Bronchial smooth muscle cell (primary cell): ENCODE measurements around the gene OR9A4. TPM values are rescaled to one million over a fixed set of nuclear protein-coding genes. Genes with fewer than 3 reads are reported as not detected.

Experiments
- total RNA-seq: library from RNA; depleted of rRNA; stranded (reverse); fragments of >200 nt; gene quantifications from 2 replicates; pipeline ENCODE4 v1.2.1, GENCODE V29; 2014

The OR9A4 gene, protein sequence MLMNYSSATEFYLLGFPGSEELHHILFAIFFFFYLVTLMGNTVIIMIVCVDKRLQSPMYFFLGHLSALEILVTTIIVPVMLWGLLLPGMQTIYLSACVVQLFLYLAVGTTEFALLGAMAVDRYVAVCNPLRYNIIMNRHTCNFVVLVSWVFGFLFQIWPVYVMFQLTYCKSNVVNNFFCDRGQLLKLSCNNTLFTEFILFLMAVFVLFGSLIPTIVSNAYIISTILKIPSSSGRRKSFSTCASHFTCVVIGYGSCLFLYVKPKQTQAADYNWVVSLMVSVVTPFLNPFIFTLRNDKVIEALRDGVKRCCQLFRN
- not detected in 2 replicates for total RNA-seq

DNA sequence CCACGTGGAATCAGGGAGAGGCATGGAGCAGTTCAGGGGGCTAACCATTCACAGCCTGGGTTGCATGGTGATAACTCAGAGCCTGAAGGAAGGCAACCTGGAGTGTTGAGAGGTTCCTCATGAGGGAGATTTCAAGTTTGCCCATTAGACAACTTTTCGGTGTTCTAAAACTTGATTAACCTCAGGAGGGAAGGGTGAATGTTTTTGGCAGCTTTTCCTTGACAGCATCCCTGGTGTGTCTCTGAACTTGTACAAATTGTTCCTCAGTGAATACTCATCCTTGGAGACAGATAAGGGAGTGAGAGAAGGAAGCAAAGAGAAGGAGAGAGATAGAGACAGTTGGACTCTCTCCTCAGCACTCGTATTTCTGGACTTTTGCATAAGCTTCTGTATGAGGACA lies at the start of gene OR9A4:
TSS of gene OR9A4 (plus strand) at position 301 of the 400 bp plus-strand sequence. CDS start 2,477 bp downstream, outside the sequence.

DNA sequence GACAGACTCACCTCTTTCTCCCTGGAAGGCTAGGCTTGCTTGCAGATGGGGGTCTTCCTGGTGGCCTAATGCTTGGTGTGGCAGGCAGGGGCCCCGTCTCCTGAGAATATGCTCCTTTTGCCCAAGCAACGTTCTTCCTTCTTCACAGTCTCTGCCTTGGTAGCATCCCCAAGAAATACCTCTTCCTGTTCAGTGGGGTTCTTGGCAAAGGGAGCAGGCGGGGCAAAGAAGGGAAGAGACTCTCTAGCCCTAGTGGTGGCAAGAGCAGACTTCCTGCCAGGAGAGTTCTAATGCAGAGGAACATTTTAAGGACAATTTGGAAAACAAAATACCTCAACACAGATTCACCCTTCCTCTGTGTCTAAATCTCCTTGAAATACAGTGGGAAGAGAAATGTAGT lies 30.6 kb downstream of the OR9A4 start, which contains the start of gene CLEC5A:
TSS of gene CLEC5A (minus strand) at position 179 of the 400 bp plus-strand sequence. CDS start 682 bp downstream, outside the sequence.

Other genes starting within 250 kb of the OR9A4 start
- gene DENND11, start 214.2 kb upstream of the OR9A4 start, total RNA-seq = 5.7 and 9.6 TPM in 2 replicates
- gene WEE2, start 208.0 kb upstream of the OR9A4 start, total RNA-seq = 0.17 TPM in 1 of 2 replicates, not detected in the other
- 158 and 165 TPM in 2 replicates for gene SSBP1, start 178.0 kb upstream of the OR9A4 start, total RNA-seq
- 1.3 and 1.5 TPM in 2 replicates for gene TAS2R3, start 152.3 kb upstream of the OR9A4 start, total RNA-seq
- 0.79 and 1.3 TPM in 2 replicates for gene TAS2R4, start 139.7 kb upstream of the OR9A4 start, total RNA-seq
- 0.43 and 0.79 TPM in 2 replicates for gene TAS2R5, start 126.2 kb upstream of the OR9A4 start, total RNA-seq
- gene PRSS37, start 74.9 kb upstream of the OR9A4 start, total RNA-seq = not detected in 2 replicates
- not detected in 2 replicates for gene CLEC5A, start 30.6 kb downstream of the OR9A4 start, total RNA-seq
- not detected in 2 replicates for gene TAS2R38, start 57.4 kb downstream of the OR9A4 start, total RNA-seq
- not detected in 2 replicates for gene MGAM, start 79.5 kb downstream of the OR9A4 start, total RNA-seq
- not detected in 2 replicates for gene MGAM2, start 195.3 kb downstream of the OR9A4 start, total RNA-seq